ENCODE results near the gene COL13A1.

GRCh38 chr10:69787681-69788080 lies 14.0 kb upstream of the COL13A1 start:
- TF ChIP-seq CTCF (IDR thresholded peaks at IDR 0.05 in 4 of 5, conservative IDR thresholded peaks at IDR 0.05 in 1 of 5) (no peak), POLR2A (IDR thresholded peaks at IDR 0.05) (no peak)
